Measurements from ENCODE around the gene OLFML2A.
"Not testable (repeated sequence)": the region's sequence is repeated elsewhere in the genome, so short reads cannot be mapped to it uniquely, and the experiment has no call there.

Gene OLFML2A

DNA sequence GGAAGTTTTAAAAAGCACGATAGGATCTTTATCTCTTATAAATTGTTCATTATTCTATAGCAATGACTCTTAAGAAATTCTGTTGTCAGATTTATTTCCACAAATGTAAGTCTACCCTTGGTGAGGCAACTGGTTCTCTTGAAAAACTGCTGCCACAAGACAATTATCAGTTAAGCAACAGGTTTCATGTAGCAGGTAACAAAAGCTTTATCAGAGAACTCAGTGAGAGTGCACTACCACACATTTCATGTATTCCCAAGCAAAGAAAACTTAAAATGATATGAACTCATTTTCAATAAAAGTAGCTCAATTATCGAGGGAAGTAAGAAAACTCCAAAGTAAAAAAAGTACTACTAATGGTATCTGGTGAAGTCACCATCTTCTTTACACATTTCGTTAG is 15.2 kb upstream of the OLFML2A start:
- no peak for DNase-seq

DNA sequence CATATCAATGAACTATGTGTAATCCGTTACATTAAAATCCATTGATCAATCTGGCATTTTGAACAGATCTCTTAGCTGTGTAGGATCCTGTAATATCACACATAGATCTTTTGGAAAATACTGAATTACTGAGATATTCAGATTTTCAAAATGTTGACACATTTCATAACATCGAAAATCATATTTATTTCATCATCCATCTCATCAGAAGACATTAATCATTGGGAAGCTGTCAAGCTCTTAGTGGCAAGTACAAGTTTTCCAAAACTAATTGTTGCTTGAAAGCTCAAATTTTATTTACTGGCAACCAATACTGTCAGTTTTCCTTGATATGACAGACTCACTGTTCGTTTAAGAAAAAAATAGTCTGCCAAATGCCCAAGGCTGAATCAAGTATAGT is 14.3 kb upstream of the OLFML2A start:
- DNase-seq, result no peak

DNA sequence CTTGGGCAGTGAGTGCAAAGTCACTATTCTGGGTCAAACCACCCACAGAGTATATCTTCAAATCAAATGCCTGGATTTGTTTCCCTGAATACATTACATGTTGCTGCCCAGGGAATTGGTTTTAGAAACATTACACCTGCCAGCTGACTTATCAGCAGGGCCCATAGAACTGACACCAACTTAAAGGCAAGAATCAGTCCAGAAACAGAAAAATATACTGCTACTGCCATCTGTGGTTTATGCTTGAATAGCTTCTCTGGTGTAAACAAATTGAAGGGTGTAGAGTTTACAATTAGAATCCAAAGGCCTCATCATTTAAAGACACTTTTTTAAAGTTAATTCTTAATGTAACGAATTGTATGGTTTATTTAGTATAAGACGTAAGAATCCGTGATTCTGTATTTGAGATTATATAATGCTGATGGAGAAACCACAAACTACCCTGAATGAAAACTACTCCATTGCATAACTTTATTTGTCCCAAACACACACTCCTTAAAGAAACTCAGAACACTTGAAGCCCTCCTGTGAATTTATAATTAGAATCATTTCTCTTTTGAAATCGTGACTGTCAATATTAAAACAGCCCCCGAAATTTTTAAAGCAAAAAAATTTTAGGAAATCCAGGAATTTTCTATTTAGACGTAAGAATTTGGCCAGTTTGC is 12.0 kb upstream of the OLFML2A start:
- DNase-seq, result peak; percentile 46

DNA sequence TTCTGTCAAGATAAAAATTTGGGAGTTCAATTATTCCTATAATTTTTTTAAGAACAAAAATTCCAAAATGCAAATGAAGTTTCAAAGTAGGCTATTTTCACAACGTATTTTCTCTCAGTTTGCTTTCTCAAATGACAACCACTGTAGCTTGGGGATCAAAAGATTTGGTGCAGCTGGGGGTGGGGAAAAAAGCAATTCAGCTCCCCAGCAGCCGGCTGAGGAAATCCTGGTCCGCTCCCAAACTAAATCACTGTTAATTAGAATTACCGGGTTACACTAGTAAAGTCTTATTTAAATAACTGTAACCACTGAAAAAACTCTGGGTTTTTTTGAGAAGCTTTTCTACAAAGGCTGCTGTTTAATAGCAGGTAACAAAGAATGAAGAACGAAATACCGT is 11.5 kb upstream of the OLFML2A start:
- no peak for DNase-seq

DNA sequence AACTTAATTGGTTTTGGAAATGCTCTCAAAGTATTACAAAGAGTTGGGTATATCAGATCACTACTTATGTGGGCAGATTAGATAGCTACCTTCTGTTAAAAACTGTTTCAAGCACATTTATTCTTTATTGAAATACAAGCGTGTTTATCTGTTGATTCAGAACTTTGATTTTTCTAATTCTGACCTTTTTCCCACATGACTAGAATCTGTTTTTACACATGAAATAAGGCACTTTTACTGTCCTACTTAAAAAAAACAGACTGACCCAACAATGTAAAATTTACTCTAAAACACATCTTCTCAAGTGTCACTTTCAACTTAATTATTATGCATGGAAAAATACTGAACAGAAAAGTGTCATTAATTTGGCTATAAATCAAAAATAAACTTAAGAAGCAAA is 10.6 kb upstream of the OLFML2A start:
- no peak for DNase-seq

DNA sequence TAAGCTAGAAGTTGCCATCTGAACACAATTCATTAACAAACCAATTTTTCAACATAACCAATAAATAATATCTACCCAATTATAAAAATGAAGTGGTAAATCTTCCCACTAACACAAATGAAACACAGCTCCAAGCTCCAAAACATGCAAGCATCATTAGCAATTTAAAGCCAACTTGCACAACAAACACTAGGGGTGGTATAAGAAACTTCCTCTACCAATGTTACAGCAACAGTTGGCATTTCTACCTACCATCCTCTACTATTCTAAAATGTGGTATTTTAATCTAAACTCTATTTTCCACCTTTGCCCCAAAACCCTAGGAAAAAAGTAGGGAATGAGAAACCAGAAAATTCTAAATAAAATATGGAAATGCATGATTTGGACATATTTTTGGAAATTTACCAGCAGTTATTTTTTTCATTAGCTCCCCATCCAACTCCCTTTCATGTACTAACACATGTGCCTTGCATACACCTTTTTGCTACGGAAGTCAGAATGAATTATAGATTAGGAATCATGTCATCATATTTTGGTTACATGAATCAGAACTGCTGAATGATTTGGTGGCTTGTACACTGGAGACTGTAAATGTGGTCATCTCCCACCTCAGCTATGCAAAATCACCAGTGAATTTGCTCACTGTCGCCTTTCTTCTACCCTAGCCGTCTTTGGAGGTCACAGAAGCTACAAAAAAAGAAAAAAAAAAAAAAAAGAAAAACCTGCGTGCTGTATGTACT is 9.9 kb upstream of the OLFML2A start:
- DNase-seq, result no peak

DNA sequence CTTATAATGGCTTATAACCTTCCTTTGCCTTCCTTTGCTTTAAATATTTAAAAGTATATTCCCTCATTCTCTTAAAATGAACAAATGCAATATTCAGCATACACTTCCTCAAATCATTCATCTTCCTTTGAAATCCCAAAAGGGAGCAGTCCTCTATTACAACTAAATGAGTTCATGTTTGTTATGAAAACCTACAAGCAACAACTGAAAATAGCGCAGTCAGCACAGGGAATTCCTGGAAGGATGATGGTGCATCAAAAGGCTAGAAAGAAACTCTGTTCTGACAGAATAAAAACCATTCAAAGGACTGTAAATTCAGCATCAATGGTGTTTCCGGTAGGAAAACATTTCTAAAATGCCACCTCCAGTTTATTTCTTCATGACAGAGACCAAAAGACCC is 9.1 kb upstream of the OLFML2A start:
- no peak for DNase-seq

DNA sequence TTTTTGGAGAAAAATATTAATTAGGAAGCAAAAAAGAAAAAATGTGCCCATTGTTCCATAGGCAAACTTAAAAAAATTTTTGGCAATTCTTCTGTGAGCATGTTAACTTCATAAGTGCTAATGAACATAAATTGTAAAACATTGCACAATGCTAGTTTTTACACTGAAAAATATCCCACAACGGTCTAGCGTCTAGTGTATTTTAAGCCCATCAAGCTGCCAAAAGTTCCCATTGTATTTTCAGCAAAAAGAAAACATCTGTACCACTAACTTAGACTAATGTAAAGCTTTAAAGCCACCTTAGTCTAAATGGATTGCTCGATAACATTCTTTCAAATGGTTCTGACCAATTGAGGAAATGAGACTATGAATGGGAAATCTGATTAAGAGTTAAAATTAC is 8.6 kb upstream of the OLFML2A start:
- no peak for DNase-seq

DNA sequence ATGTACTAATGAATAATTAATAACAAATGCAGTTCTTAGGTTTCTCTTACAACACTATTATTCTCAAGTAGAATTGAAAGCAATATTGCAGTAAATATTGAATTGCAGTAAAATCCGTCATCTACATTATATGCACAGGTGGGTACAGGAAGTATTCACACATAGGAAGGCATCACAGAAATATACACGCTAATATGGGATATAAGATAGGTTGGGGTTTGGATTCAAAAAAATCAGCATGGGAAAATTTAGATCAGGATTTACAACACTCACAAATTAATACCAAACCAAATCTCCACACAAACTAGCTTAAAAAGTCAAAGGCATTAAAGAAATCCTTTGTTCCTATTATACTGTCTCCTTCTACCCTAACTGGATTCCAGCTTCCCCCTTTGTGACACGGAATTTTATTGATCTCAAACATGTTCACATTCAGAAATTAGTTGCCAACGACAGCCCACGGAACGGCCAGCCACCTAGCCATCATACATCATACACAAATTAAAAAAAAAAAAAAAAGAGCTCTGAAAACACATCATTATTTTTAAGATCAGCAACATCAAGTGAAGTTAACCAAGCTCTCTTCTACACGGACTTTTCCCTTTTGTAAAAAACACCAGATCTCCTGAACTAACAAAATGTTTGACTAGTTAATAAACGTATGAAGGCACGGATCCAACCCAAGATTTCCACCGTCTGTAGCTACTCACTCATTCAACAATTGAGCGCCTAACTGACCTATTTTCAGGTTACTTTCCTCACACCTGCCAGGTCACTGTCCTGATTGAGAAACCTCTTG is 8.0 kb upstream of the OLFML2A start:
- no peak for DNase-seq

DNA sequence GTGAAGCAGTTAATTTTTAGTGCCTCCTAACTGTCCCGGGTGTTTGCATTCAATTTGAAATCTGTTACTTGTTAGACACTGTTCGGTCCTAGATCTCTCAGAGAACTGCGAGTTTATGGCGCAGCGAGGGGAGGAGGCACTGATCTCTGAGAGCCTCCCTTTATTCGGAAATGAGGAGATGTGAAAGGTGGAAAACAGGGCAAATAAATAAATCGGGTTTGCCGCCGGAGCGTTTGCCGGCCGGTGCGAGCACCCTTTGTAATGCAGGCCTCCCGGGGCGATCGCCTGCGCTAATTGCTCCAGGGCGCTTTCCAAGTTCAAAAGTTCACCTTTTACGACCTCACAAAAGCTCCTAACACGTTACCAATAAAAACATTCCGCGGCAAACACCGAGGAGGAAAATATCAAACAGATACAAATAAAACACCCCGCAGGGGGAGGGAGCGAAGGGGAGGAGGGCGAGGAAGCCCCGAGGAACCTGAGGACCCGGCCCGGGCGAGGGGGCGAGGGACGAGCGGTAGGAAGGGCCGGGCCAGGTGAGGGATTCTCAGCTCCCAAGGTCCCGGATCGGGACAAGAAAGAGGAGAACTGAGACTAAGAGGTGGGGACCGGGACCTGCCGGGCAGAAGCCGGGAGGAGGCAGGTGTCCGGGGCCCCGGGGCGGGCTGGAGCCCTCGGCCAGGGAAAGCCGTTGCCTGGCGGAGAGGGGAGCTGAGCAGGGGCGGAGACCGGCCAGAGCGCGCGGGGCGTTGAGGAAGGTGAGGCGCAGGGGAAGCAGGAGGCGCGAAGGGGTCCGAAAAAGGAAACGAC is 7.2 kb upstream of the OLFML2A start:
- DNase-seq, result no peak

DNA sequence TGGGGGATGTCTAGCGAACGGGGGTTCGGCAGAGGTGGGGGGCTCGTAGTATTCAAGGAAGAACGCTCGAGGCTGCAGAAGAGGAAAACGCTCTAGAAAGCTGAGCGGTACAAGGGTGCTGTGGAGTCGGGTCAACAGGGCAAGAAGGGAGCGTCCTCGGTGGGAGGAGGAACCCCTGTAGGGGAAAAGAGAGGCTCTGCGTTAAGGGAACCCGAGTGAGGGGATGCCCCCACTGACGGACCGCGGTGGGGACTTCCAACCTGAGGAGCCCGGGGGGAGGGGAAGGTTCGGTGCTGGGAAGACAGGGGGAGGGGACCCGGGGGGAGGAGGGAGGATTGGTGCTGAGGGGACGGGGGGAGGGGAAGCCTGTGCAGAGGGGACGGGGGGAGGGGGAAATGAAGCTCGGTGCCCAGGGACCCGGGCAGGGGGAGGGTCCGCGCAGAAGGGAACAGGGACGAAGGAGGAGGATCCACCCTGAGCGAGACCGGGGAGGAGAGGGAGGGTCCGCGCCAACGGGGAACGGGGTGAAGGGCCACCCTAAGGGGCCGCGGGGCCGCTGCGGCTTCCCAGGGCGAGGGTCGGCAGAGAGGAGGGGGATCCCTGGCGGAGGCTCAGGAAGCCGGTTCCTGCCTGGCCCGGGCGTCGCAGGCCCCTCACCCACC is 6.4 kb upstream of the OLFML2A start:
- DNase-seq, result no peak

DNA sequence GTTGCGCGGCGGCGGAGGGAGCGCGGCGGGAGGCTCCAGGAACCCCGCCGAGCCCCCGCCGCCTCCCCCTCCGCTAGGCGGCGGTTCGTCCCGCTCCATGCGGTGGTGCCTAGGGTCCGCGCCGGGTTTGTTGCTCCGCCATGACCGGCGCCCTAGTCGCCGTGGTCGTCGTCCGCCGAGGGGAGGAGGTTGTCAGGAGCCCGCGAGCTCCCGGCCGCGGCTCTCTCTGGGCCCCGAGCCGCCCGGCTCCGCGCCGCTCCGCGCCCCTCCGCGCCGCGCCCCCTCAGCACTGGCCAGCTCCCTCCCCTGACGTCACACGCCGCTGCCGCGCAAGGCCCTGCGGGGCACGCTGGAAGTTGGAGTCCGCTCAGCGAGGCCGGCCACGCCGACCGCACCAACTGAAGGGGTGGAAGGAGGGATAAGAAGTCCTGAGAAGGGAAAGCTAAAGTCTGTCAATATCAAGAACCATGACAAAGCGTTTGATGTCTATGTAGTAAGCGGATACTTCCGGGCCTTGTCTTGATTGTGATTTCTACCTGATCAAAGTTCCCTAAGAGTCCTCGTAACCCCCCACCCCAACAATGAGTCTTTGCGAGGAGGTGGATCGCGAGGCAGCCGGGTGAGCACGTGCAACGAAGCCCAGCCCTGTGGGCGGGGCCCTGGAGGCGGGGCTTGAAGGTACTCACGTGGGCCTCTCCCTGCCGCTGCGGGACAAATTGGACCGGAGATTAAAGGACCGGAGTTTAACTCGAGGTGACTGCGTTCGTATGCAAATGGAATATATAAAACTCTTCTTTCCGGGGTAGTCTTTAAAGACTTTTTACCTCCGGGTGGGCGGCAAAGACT is 5.7 kb upstream of the OLFML2A start, which contains the start of gene NR6A1:
Gene NR6A1, minus strand, starts transcription at position 291 of the 846 bp plus-strand sequence.
- peak; percentile 94 for DNase-seq

DNA sequence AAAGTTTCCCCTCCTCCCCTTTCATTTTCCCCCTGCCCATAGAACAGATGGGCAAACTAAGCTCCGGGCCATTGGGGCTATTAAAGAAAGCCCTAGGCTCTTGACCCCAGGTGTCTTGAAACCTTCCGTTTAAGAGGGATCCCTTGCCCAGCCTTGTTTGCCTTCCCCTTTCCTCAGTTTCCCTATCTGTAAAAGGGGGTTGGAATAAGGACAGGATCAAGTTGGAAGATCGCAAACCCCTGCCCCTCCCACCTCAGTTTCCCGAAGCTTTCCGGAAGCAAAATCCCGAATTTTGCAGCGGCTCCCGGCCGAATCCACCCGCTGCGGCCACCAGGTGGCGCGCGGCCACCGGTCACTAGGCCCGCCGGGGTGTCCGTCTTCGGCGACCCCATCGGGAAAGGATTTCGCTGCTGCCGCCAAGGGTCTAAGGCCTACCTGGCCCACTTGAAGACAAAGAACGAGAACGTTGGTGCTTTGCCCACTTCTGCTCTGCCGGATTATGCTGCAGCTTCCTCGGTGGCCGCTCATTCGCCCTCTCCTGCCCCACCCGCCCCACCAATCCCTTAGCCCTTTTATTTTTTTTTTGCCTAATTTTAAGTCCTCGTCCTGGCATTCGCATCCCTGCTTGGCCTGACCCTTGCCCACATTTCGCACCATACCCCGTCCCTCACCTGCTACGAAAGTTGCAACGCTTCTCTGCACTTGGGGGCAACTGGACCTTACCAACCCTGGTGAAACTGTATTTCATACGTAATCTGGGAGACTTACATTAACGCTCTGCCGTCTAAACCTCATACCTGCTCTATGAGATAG is 4.9 kb upstream of the OLFML2A start:
- DNase-seq, result peak; percentile 36

DNA sequence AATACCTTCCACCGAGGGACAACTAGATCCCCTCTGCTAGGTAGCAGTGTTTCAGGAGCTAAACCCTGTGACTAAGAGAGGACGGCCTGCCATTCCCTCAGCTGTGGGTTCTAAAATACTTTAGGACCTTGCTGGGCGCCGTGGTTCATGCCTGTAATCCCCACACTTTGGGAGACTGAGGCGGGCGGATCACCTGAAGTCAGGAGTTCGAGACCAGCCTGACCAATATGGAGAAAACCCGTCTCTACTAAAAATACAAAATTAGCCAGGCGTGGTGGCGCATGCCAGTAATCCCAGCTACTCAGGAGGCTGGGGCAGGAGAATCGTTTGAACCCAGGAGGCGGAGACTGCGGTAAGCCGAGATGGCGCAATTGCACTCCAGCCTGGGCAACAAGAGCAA is 4.1 kb upstream of the OLFML2A start:
- DNase-seq, result not testable (repeated sequence)

DNA sequence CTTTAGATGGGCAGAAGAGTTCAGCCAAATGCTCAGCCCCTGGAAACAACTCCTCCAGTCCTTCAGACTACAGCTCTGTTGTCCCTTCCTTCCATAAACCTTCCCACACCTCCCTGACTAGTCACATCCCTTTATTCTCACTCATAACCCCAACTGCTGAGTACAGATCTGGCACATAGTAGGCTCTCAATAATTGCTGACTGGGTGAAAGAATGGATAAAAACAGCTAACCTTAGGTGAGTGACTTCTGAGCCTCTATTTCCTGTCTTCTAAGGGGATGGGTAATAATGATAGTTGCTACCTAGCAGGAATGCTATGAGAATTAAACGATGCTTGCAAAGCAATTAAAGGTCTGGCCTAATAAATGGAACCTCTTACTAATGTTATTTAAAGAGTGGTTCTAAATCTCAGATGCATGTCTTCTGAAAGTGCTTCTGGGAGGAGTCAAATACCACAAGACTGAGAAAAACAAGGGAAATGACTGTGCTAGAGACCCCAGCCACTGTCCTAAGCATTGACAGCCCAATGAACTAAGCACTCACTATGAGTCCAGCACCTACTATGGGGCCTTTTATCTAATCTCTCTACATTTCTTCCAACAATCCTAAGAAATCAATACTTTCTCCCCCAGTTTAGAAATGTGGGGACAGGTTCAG is 3.3 kb upstream of the OLFML2A start:
- no peak for DNase-seq

DNA sequence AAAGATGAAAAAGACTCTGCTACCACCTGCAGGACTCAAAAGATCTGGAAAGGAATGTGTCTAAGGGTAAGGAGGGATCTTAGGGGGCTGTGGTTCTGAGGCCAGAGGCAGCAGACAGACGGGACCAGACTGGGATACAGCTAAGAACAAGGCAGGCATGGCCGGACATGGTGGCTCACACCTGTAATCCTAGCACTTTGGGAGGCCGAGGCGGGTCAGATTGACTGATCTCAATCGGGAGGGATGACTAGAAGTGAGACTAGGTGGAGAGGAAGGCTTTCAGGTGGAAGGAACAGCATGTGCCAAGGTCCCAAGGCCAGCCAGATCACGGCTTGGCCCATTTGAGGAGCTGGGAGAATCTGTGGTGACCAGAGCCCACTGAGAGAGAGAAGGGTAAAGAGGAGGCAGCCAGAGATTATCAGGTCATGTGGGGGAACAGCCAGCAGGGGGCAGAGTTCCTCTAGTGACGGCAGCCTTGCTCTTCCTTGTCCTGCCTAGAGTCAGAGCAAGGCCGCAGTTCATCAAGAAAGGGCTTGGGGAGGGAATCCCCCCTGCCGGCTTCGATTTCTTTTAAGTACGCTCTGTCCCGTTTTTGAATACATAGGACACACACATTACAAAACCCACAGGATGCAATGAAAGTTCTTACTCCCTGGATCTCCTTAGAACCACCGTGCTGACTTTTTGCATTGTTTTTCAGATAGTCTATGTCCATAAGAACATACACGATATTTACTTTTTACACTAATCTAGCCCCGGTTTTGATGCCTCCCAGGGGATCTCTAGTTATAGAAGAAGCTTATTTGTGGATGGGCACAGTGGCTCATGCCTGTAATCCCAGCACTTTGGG is 2.6 kb upstream of the OLFML2A start:
- peak; percentile 60 for DNase-seq

DNA sequence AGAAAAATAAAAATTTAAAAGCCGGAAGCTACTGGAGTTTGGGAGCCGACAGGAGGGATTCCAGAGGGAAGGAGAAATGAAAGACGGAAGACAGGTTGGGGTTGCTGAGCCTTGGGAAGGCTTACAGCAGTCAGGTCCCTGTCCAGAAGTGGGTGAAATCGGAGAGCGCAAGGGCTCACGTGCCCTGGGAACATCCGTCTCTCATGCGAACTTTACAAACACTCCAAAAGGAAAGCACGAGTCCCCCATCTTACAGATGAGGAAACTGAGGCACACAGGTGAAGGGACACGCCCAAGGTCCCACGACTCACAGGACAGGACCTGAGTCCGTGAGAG is 347 bp upstream of the OLFML2A start:
- no peak for DNase-seq

DNA sequence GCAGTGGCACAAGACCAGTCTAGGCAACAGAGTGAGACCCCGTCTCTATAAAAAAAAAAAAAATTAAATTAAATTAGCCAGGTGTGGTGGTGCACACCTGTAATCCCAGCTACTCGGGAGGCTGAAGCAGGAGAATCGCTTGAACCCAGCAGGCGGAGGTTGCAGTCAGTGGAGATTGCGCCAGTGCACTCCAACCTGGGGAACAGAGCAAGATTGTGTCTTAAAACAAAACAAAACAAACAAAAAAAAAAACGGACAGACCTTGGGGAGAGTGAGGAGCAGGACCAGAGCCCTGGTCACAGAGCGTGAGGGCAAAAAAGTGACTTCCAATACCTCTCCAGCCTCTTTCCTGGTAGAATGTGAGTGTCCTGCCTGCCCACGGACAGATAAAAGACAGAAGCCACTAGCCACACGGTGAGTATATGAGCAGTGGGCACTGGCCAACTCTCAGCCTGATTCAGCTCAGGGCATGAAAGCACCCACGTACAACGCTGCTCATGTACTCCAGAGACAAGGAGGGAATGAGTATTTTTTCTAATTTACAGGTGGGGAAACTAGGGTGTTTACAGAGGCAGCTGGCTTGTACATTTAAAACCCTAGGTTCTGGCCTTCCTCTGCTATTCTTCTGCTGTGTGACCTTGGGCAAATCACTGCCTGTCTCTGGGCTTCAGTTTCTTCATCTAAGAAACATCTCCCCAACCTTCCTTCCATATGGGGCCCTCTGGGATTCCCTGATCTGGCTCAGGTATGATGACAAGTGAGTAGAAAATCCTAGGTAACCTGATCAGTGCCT is 1.8 kb downstream of the OLFML2A start:
- DNase-seq, result no peak
